Measurements from ENCODE around the gene COPS3.

Gene COPS3

GRCh38 chr17:17237026-17237799, 43.8 kb downstream of the COPS3 start, which contains the start of gene FLCN:
FLCN (minus strand) TSS chr17:17237168; CDS start chr17:17228137, 9,031 bp downstream.
- DNase-seq, result peak; percentile 96

- DNase-seq, result peak; percentile 62
Observed at GRCh38 chr17:17236295-17237025, 44.6 kb downstream of the COPS3 start.

- no peak for DNase-seq
Observed at GRCh38 chr17:17235212-17236174, 45.6 kb downstream of the COPS3 start.

- DNase-seq, result no peak
Observed at GRCh38 chr17:17232303-17232621, 48.8 kb downstream of the COPS3 start.

- DNase-seq, result no peak
Observed at GRCh38 chr17:17231621-17232302, 49.3 kb downstream of the COPS3 start.

- no peak for DNase-seq
Observed at GRCh38 chr17:17229416-17230384, 51.3 kb downstream of the COPS3 start.

- no peak for DNase-seq
Observed at GRCh38 chr17:17228521-17229279, 52.3 kb downstream of the COPS3 start.

GRCh38 chr17:17227608-17228520, 53.2 kb downstream of the COPS3 start:
- no peak for DNase-seq

- DNase-seq, result no peak
Observed at GRCh38 chr17:17226451-17227265, 54.4 kb downstream of the COPS3 start.

GRCh38 chr17:17225901-17226300, 55.1 kb downstream of the COPS3 start:
- DNase-seq, result no peak

GRCh38 chr17:17224137-17224536, 56.9 kb downstream of the COPS3 start:
- DNase-seq, result no peak

GRCh38 chr17:17223736-17224135, 57.3 kb downstream of the COPS3 start:
- DNase-seq, result no peak

GRCh38 chr17:17221329-17221728, 59.7 kb downstream of the COPS3 start:
- DNase-seq, result no peak

GRCh38 chr17:17220529-17220928, 60.5 kb downstream of the COPS3 start:
- no peak for DNase-seq

- DNase-seq, result no peak
Observed at GRCh38 chr17:17217995-17218394, 63.1 kb downstream of the COPS3 start.

GRCh38 chr17:17216776-17217175, 64.3 kb downstream of the COPS3 start:
- DNase-seq, result no peak

GRCh38 chr17:17216236-17216635, 64.8 kb downstream of the COPS3 start:
- no peak for DNase-seq

- no peak for DNase-seq
Observed at GRCh38 chr17:17215575-17215974, 65.5 kb downstream of the COPS3 start.

Data from activated CD8-positive, alpha-beta memory T cell treated with anti-CD3 and anti-CD28 coated beads for 24 hours (primary cell).